ENCODE measurements around the gene LRRC34.

Gene LRRC34

GRCh38 chr3:169760479-169760878 is 52.2 kb downstream of the LRRC34 start:
- peak; percentile 8 for DNase-seq

GRCh38 chr3:169759256-169759655 is 53.4 kb downstream of the LRRC34 start:
- DNase-seq: no peak

DNA sequence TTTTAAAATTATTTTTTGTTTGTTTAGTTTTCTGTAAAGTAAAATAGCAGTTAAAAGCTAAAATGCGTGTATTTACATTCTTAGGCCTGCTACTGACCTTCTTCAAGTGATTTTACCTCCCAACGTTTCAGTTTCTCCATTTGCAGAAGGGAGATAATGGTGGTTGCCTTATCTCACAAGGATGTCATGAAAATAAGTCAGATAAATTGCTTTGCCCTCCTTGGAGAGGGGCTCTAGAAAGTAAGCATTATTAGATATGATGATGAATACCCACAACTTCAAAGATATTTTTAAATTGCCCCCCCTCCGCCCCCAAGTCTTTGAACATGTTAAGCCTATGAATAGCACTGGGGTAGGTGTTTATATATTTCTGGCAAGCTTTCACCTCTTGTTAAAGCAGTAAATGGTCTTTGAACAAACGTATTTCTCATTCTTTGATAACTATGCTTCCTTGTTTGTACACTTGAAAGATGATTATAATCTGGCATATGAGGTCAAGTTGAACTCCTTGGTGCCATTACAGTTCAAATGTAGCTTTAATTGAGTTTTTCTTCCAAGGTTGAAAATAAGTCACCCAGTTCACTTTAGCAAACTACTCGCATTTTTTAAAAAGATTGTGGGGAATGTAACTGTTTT is 54.2 kb downstream of the LRRC34 start:
- no peak for DNase-seq

DNA sequence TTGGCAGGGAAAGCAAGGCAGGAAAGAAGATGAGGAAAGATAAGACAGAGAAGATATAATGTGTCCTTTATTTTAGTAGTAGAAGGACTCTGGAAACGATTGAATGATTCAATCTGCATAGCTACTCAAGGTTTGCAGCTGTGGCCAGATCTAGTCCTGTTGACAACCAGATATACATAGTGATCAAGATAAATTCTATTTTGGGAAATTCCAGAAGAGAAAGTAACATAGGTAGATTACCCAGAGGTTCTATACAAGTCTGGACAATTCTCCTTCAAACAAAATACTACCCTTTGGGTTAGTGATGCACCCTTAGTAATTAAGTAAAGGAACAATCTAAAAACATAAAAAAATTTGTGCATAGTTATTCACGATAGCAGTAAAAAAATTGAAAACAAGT is 57.2 kb downstream of the LRRC34 start:
- no peak for DNase-seq

GRCh38 chr3:169754711-169755110 is 58.0 kb downstream of the LRRC34 start:
- DNase-seq: no peak

- no peak for DNase-seq
Observed at GRCh38 chr3:169751875-169752274, 60.8 kb downstream of the LRRC34 start.

- no peak for DNase-seq
Observed at GRCh38 chr3:169750665-169751064, 62.0 kb downstream of the LRRC34 start.

DNA sequence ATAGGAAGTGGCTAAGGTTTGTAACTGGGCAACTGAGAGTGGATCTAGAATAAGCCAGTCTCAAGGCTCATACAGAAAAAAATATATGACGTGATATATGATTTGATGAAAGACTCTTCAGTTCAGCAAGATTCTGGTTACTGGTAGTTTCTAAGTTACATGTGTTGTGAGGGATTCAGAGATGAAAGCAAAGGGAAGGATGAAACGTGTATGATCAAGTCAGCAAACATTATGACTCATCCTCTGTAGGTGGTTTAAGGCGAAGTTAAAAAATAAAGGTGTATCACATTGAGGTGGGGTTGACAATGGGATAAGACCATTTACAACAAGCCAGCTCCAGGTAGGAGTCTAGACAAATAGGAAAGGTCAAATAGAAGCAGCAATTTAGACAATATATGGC is 64.0 kb downstream of the LRRC34 start:
- peak; percentile 80 for DNase-seq

DNA sequence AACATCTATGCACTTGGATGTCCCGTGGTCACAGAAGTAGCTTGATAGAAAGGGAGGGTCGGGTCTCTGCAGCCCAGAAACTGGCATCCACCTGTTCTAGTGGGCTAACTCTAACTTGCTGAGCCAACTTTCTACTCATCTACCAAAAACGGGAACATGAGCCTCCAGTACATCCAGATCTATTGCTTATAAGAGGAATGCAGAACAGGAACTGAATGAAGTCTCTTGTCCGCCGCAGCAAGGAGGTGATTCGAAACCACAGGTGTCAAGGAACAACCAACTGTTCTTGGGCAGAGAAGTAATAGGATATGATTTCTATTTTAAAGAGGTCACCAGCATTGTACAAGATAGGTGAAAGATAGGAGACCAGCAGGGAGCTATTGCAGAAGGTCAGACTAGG is 65.8 kb downstream of the LRRC34 start:
- DNase-seq: no peak

GRCh38 chr3:169744366-169745054 is 68.2 kb downstream of the LRRC34 start:
- peak; percentile 32 for DNase-seq
